Epithelial cell of esophagus (primary cell): ENCODE results near the gene GALP.
"Not testable (repeated sequence)": the region's sequence is repeated elsewhere in the genome, so short reads cannot be mapped to it uniquely, and the experiment has no call there.

Experiments used
- DNase-seq: peaks from one replicate; pipeline ENCODE4 v3.0.0; 2010; ENCODE audit warnings: low read depth
- H3K4me3 ChIP-seq: 2 replicates; pipeline ENCODE4 v1.5.1; 2011; ENCODE audit warnings: mild to moderate bottlenecking, low read length, control low read depth
- CTCF ChIP-seq: IDR thresholded peaks from 2 replicates; pipeline ENCODE4 v1.5.1; 2011; ENCODE audit warnings: low read depth, mild to moderate bottlenecking, low read length, control low read depth, inconsistent platforms; ENCODE audit not compliant: insufficient read depth; ENCODE audit errors: missing control alignments

The GALP gene

GRCh38 chr19:56148096-56148495, 27.7 kb upstream of the GALP start:
- DNase-seq: no peak
- no peak overlapping the region for H3K4me3 ChIP-seq
- TF ChIP-seq CTCF: no peak

GRCh38 chr19:56148955-56149655, 26.7 kb upstream of the GALP start:
- H3K4me3 ChIP-seq, DNase-seq: not testable (repeated sequence)

GRCh38 chr19:56149656-56150038, 26.2 kb upstream of the GALP start:
- no peak overlapping the region for H3K4me3 ChIP-seq
- DNase-seq: no peak
- TF ChIP-seq CTCF: no peak

- DNase-seq: no peak
- no peak for TF ChIP-seq CTCF
- no peak overlapping the region for H3K4me3 ChIP-seq
Measured at GRCh38 chr19:56150358-56150757, 25.4 kb upstream of the GALP start.

- TF ChIP-seq CTCF: no peak
- no peak for DNase-seq
- H3K4me3 ChIP-seq: no peak overlapping the region
Measured at GRCh38 chr19:56152644-56153043, 23.2 kb upstream of the GALP start.

- no peak for TF ChIP-seq CTCF
- H3K4me3 ChIP-seq: no peak overlapping the region
- no peak for DNase-seq
Measured at GRCh38 chr19:56153507-56153906, 22.3 kb upstream of the GALP start.

- DNase-seq: no peak
- TF ChIP-seq CTCF: peak; percentile 30
- H3K4me3 ChIP-seq: no peak overlapping the region
Measured at GRCh38 chr19:56155124-56155687, 20.6 kb upstream of the GALP start.
